Measurements from ENCODE around the gene DHRSX. TPM values are rescaled to one million over a fixed set of nuclear protein-coding genes. Genes with fewer than 3 reads are reported as not detected.

The DHRSX gene
- total RNA-seq, 1 donor from 2014 or later, result 31.8 TPM

DNA sequence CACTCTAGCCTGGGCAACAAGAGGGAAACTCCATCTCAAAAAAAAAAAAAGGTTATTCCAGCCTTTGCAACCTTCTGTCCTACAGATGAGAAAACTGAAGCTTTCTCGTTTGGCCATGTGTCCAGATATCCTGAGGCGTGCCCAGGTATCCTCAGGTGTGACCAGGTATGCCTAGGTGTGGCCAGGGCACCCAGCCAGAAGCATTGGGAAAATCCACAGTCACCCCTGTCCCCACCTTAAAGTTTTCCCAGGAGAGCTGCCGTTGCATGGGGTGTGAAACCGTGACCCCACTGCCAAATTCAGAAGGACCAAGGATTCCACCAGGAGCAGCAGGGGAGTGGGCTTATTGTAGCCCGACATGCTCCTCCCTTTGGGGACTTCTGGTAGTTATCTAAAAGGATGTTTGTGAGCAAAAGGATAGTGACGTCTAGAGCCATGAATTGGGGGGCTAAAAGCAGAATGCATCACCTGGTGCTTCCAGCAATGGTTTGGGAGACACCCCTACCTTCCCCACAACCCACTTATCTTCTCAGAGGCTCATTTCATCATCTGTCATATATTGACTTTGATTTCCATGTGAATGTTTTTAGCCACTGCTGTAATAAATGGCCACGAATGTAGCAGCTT, 4.0 kb upstream of the DHRSX start:
- Histone ChIP-seq H3K9me3 (ENCODE audit: low read depth) (no peaks in the 10 kb centered on the region), H3K79me2 (ENCODE audit: low read depth) (peaks cover 6% of the 10 kb centered on the region), H3K4me1 (no peaks in the 10 kb centered on the region), H3K27me3 (no peaks in the 10 kb centered on the region), H3K36me3 (no peaks in the 10 kb centered on the region), H3K4me2 (no peak overlapping the region), H2AFZ (replicated peaks) (no peak overlapping the region), H4K20me1 (ENCODE audit: low read depth) (no peaks in the 10 kb centered on the region), H3K27ac (no peak overlapping the region), H3K9ac (no peak overlapping the region), H3F3A (ENCODE audit: low read depth) (peaks cover 13% of the 10 kb centered on the region), H3K4me3 (no peak overlapping the region)
- peaks cover 5% of the 10 kb centered on the region for H3K4me1 Mint-ChIP-seq
- H3K27me3 Mint-ChIP-seq (ENCODE audit: insufficient read depth, low read depth), result peaks cover 17% of the 10 kb centered on the region
- no peaks in the 10 kb centered on the region for H3K9me3 Mint-ChIP-seq
- peaks cover under 1% of the 10 kb centered on the region for H3K36me3 Mint-ChIP-seq
- H3K27ac Mint-ChIP-seq, result peak overlapping the region; percentile 60
- H3K4me3 Mint-ChIP-seq, result no peak overlapping the region
- TF ChIP-seq EZH2 (IDR thresholded peaks at IDR 0.05) (no peak), EZH2phosphoT487 (IDR thresholded peaks at IDR 0.05) (no peak)
- TF ChIP-seq, protein P1, sequence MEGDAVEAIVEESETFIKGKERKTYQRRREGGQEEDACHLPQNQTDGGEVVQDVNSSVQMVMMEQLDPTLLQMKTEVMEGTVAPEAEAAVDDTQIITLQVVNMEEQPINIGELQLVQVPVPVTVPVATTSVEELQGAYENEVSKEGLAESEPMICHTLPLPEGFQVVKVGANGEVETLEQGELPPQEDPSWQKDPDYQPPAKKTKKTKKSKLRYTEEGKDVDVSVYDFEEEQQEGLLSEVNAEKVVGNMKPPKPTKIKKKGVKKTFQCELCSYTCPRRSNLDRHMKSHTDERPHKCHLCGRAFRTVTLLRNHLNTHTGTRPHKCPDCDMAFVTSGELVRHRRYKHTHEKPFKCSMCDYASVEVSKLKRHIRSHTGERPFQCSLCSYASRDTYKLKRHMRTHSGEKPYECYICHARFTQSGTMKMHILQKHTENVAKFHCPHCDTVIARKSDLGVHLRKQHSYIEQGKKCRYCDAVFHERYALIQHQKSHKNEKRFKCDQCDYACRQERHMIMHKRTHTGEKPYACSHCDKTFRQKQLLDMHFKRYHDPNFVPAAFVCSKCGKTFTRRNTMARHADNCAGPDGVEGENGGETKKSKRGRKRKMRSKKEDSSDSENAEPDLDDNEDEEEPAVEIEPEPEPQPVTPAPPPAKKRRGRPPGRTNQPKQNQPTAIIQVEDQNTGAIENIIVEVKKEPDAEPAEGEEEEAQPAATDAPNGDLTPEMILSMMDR (IDR thresholded peaks at IDR 0.05), result no peak
- DNase-seq (ENCODE audit: low spot score), result no peak

DNA sequence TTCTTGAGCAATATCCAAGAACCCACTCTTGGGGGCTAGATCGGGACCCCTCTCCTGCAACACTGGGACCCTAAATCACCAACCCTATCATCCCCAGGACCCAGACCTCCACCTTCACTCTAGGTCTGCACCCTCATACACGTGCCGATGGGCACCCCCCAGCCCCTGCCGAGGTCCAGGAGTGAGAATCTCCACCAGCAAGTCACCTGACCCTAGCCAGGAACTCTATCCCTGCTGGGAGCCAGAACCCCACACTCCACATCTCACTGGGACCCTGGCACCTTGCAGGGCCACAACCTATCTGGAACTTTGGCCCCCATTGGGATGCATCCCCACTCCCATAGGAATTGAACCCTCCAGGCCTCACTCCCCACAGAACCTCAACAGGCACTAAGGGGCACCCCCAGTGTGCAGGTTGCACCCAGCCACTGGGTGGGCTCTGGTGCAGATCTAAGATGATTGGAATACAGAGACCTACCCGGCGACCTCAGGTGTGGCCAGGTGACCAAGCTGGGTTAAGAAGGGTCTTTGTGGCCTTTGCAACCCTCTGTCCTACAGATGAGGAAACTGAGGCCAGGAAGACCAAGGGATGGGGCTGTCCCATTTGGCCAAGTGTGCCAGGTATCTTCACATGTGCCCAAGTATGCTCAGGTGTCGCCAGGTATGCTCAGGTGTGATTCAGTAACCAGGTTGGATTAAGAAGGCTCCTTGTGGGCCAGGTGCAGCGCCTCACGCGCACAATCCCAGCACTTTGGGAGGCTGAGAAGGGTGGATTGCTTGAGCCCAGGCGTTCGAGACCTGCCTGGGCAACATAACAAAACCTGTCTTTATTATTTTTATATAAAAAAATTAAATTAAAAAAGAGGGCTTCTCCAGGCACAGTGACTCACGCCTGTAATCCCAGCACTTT, 3.1 kb upstream of the DHRSX start:
- H3K36me3 Mint-ChIP-seq, result no peaks in the 10 kb centered on the region
- no peaks in the 10 kb centered on the region for H3K9me3 Mint-ChIP-seq
- no peaks in the 10 kb centered on the region for H3K36me3 ChIP-seq
- peak overlapping the region; percentile 44 for H3K4me3 Mint-ChIP-seq
- DNase-seq (ENCODE audit: low spot score), result no peak
- no peak overlapping the region for H2AFZ ChIP-seq (replicated peaks)
- peaks cover 14% of the 10 kb centered on the region for H3K4me1 Mint-ChIP-seq
- TF ChIP-seq EZH2phosphoT487 (IDR thresholded peaks at IDR 0.05) (no peak), EZH2 (IDR thresholded peaks at IDR 0.05) (no peak)
- TF ChIP-seq, protein P1 (IDR thresholded peaks at IDR 0.05), result no peak
- H3K27me3 Mint-ChIP-seq (ENCODE audit: insufficient read depth, low read depth), result peaks cover 17% of the 10 kb centered on the region
- H3K27me3 ChIP-seq, result no peaks in the 10 kb centered on the region
- no peak overlapping the region for H3K4me3 ChIP-seq
- H3K79me2 ChIP-seq (ENCODE audit: low read depth), result peaks cover 15% of the 10 kb centered on the region
- no peak overlapping the region for H3K4me2 ChIP-seq
- H3K4me1 ChIP-seq, result peaks cover 9% of the 10 kb centered on the region
- H3K9me3 ChIP-seq (ENCODE audit: low read depth), result no peaks in the 10 kb centered on the region
- peaks cover 6% of the 10 kb centered on the region for H4K20me1 ChIP-seq (ENCODE audit: low read depth)
- H3K27ac ChIP-seq, result no peak overlapping the region
- peaks cover 22% of the 10 kb centered on the region for H3F3A ChIP-seq (ENCODE audit: low read depth)
- H3K9ac ChIP-seq, result no peak overlapping the region
- no peak overlapping the region for H3K27ac Mint-ChIP-seq

DNA sequence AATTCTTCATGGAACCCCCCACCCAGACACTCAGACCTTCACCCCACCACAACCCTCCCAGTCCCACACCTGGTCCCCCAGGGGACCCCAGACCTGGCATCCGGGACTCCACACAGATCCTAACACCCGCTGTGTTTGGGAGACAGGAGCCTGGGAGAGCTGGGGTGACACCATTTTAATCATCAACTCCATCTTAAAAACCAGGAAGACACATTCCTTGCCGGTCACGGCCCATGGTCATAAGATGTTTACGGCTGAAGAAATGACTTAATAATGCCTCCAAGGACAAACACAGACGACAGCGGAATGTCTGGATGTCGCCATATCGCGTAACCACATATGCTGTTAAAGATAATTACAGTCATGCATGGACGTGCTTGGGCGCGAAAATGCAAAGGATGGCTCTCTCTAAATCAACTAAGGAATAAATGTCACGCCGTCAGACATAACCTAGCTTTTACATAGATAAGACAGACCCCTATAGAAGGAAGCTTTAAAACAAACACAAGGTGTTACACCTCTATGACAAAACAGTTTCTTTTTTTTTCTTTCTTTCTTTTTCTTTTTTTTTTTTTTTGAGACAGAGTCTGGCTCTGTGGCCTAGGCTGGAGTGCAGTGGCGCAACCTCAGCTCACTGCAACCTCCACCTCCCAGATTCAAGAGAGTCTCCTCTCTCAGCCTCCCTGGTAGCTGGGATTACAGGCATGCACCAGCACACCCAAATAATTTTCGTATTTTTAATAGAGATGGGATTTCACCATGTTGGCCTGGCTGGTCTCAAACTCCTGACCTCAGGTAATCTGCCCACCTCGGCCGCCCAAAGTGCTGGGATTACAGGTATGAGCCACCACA, 2.1 kb upstream of the DHRSX start:
- Histone ChIP-seq H3K27me3 (no peaks in the 10 kb centered on the region), H2AFZ (replicated peaks) (no peak overlapping the region), H3K9ac (no peak overlapping the region), H3F3A (ENCODE audit: low read depth) (peaks cover 32% of the 10 kb centered on the region), H3K9me3 (ENCODE audit: low read depth) (no peaks in the 10 kb centered on the region), H4K20me1 (ENCODE audit: low read depth) (peaks cover 8% of the 10 kb centered on the region), H3K4me1 (peaks cover 17% of the 10 kb centered on the region), H3K36me3 (no peaks in the 10 kb centered on the region), H3K79me2 (ENCODE audit: low read depth) (peaks cover 24% of the 10 kb centered on the region), H3K4me3 (no peak overlapping the region), H3K27ac (no peak overlapping the region), H3K4me2 (no peak overlapping the region)
- Mint-ChIP-seq H3K9me3 (no peaks in the 10 kb centered on the region), H3K4me1 (peaks cover 24% of the 10 kb centered on the region), H3K27ac (no peak overlapping the region), H3K4me3 (peak overlapping the region; percentile 44), H3K27me3 (ENCODE audit: insufficient read depth, low read depth) (peaks cover 16% of the 10 kb centered on the region), H3K36me3 (peaks cover 3% of the 10 kb centered on the region)
- DNase-seq (ENCODE audit: low spot score), result no peak
- TF ChIP-seq EZH2 (IDR thresholded peaks at IDR 0.05) (no peak), EZH2phosphoT487 (IDR thresholded peaks at IDR 0.05) (no peak)
- TF ChIP-seq, protein P1 (IDR thresholded peaks at IDR 0.05), result no peak

All from neural progenitor cell (in vitro differentiated cells).